GM18498 (cell line): ENCODE results near the gene NR2E3.
"Not testable (repeated sequence)": the region's sequence is repeated elsewhere in the genome, so short reads cannot be mapped to it uniquely, and the experiment has no call there.

ENCODE experiments used
- ATAC-seq: cut with Tn5 transposase; IDR thresholded peaks from one replicate; pipeline ENCODE4 v1.9.1; 2021; ENCODE audit warnings: mild to moderate bottlenecking, moderate library complexity; ENCODE audit not compliant: unreplicated experiment

The NR2E3 gene

DNA sequence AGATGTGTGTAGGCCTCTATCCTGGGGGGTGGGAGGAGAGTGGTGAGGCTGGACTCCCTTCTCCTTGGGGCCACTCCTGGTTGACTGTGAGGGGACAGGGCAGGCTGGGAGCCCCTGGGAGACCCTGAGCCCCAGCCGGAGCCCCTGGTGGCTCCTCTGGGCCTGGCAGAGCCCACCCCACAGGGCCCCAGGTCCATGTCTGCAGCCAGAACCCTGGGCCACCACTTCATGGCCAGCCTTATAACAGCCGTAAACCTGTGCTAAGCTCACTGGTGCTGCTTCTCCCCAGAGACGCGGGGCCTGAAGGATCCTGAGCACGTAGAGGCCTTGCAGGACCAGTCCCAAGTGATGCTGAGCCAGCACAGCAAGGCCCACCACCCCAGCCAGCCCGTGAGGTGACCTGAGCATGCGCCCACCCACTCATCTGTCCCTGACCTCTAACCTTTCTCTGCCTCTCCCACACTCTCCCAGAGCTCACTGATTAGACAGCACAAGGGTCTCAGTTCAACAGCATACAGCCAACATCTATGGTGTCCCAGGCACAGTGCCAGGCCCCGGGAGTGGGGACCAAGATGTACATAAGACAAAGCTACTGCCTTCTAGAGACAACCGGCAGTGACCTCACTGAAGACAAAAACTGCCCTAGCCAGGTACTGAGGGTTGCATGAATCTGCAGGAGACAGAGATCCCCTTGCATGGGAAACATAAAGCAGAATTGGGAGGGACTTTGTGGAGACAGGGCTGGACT lies 3.5 kb downstream of the NR2E3 start:
- no peak for ATAC-seq

- ATAC-seq, result no peak
Measured at GRCh38 chr15:71815301-71815700, 4.9 kb downstream of the NR2E3 start.

DNA sequence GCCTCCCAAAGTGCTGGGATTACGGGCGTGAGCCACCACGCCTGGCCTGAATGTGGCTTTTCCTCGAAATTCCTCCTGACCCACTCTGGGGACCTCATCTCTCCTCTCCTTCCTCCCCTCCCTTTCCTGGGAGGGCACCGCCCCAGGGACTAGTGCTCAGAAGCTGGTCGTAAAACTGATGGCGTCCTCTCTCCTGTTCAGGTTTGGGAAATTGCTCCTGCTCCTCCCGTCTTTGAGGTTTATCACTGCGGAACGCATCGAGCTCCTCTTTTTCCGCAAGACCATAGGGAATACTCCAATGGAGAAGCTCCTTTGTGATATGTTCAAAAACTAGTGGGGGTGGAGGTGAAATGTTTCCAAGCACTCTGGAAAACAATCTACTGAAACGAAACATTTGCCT lies 7.0 kb downstream of the NR2E3 start:
- ATAC-seq, result no peak

DNA sequence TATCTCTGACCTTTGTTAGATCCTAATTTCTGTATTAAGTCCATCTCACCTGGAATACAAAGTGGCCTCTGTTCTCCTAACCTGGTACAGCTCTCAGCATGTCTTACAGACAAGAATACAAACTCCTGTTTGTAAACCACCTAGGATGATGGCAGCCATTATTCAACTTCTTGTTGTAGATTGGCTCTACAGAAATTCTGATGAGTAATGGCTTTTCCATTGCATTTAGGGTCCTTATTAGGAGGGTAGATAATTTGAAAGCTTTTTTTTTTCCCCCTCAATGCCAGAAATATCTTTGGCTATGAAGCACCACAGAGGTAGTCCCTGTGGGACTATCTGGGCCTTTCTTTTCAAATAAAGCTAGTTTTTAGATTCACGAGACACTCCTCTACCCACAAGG lies 9.8 kb downstream of the NR2E3 start:
- no peak for ATAC-seq

DNA sequence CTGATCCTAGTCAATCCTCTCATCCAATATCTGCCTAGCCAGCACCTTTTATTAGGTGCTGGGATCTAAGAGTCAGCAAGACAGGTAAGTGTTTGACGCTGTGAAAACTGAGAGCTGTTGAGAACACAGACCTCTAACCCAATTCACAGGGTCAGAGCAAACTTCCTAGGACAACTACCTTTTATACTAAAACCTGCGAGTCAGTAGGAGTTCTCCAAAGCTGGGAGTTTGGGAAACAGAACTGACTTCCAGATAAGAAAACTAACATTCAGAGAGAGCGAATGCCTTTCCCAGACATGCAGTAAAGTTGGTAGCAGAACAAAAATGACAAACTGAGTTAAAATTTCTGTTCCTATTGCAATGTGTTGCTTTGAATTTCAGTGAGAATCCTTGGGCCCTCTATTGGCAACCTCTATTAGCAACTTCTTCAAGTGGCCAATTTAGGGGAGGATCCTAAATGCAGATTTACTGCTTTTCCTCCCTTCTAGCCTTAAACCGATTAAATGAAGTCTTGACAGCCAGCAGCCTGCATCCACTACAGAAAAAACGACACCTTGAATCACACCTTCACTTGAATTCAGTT lies 11.3 kb downstream of the NR2E3 start:
- ATAC-seq, result no peak

DNA sequence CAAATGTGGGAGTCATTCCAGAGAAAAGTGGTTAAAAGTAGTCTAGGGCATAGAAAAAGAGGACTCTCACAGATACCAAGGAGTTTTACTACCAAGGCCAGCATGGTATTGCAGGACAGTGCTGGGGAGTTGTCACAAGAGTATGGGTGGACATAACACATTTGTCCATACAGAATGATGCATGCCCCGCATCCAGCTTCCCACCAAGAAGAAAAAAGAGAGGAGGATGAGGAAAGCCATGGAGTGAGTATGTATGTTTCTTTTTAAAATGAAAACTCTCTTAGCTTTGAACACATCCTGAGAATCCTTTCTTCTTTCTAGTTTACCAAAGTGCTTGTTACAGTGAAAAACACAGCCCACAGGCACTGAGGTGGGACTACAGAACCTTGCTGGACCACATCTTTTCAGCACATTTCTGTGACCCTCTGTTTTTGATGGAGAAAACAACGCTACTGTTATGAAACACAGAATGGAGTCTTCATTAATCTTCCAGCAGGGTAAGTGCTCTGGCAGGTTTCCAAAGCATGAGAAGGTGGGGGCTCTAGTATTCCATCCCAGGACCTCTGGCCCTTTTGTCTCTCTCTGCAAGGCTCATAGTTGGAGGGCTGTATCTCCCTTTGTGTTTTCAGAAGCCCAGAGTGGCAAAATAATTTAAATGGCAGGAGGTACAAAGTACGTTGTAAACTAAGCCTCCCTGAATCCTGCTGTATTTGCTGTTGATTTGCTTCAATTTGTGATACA lies 12.7 kb downstream of the NR2E3 start:
- no peak for ATAC-seq

- no peak for ATAC-seq
Measured at GRCh38 chr15:71823801-71824200, 13.4 kb downstream of the NR2E3 start.

DNA sequence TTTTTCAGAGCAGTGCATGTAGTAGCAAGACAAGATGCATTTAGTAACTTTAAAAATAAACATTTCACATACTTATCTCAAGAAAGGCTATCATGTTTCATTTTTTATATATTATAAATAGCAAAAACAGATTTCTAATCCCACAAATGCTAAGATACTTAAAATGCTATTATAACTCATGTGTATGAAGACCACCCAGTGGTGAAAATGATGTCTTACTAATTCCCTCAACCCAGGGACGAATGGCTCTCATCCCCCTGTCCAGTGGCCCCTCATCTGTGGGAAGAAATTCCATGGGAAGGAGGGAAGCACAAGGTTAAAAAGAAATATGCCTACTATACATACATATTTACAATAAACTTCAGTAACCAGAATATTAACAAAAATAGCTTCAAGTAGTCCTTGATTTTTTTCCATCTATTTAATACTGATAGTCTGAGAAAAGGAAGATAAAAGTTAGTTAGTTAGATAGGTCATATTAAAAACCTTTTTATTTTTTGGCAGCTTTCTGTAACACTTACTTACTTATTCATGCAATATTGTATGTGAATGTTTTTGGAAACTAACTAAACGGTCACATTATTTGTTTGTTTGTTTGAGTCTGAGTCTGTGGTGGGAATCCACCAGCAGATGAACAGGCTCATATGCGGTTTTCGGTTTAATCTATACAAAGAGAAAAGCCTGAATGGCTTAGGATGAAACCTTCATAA lies 14.8 kb downstream of the NR2E3 start:
- ATAC-seq, result no peak

- ATAC-seq, result no peak
Measured at GRCh38 chr15:71826196-71826595, 15.8 kb downstream of the NR2E3 start.

DNA sequence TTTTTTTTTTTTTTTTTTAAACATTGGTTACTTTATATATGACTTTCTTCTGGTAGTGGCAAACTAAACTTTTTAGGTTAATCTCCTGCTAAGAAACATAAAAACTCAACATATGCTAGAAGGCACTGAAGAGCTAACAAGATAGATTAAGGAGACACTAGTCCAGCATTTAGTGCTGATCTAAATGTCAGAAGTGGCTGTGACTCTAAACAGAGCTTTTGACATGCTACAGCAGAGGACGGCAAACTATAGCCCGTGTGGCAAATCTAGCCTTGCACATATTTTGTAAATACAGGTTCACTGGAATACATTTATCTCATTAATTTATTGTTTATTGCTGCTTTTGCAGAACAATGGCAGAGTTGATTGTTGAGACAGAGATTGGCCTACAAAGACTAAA lies 20.6 kb downstream of the NR2E3 start:
- ATAC-seq, result no peak

GRCh38 chr15:71841563-71841962 lies 31.2 kb downstream of the NR2E3 start:
- no peak for ATAC-seq

DNA sequence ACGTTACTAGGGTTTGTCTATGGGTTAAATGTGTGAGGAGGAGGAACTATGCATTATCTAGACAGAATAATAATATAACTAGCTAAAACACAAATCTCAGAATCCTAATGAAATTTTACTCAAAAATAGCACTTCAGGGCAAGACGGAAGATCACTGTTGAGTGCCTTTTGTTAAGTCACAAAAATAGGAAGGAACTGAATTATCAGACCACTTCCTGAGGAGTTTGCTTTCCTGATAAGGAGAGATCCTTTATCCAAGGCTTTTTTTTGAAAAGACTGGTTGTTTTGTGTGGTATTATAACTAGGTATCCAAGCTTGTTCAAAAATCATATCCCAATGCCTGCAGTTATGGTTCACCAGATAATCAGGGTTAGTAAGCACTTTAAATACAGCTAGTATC lies 34.6 kb downstream of the NR2E3 start:
- no peak for ATAC-seq

GRCh38 chr15:71853543-71853942 lies 43.2 kb downstream of the NR2E3 start:
- ATAC-seq, result no peak

GRCh38 chr15:71858232-71858631 lies 47.9 kb downstream of the NR2E3 start:
- ATAC-seq, result not testable (repeated sequence)
